GM18519 (cell line): ENCODE data around the gene TPCN1.
A peak's percentile ranks its signal among the peaks of the same experiment; 100 is the strongest.
"Not testable (repeated sequence)": the region's sequence is repeated elsewhere in the genome, so short reads cannot be mapped to it uniquely, and the experiment has no call there.

Experiments used
- ATAC-seq: cut with Tn5 transposase; IDR thresholded peaks from one replicate; pipeline ENCODE4 v1.9.1; 2021; ENCODE audit warnings: mild to moderate bottlenecking, moderate library complexity; ENCODE audit not compliant: unreplicated experiment, low FRiP score

Gene TPCN1

GRCh38 chr12:113196582-113196981, 24.7 kb upstream of the TPCN1 start:
- ATAC-seq, result no peak

GRCh38 chr12:113196990-113197389, 24.3 kb upstream of the TPCN1 start:
- ATAC-seq, result no peak

GRCh38 chr12:113197518-113198077, 23.7 kb upstream of the TPCN1 start:
- ATAC-seq, result no peak

GRCh38 chr12:113198296-113198695, 23.0 kb upstream of the TPCN1 start:
- ATAC-seq, result no peak

- ATAC-seq, result no peak
These were observed 21.1 kb upstream of the TPCN1 start for GRCh38 chr12:113200021-113200797.

GRCh38 chr12:113201187-113202177, 19.8 kb upstream of the TPCN1 start:
- no peak for ATAC-seq

- no peak for ATAC-seq
These were observed 18.8 kb upstream of the TPCN1 start for GRCh38 chr12:113202300-113203075.

- no peak for ATAC-seq
These were observed 17.2 kb upstream of the TPCN1 start for GRCh38 chr12:113203852-113204760.

- ATAC-seq, result no peak
These were observed 16.5 kb upstream of the TPCN1 start for GRCh38 chr12:113204804-113205203.

- not testable (repeated sequence) for ATAC-seq
These were observed 14.5 kb upstream of the TPCN1 start for GRCh38 chr12:113206802-113207201.

GRCh38 chr12:113207613-113208040, 13.6 kb upstream of the TPCN1 start:
- ATAC-seq, result peak; percentile 4

GRCh38 chr12:113208041-113208934, 13.0 kb upstream of the TPCN1 start:
- ATAC-seq, result peak; percentile 72

- ATAC-seq, result no peak
These were observed 10.1 kb upstream of the TPCN1 start for GRCh38 chr12:113211160-113211559.

- no peak for ATAC-seq
These were observed 6.3 kb upstream of the TPCN1 start for GRCh38 chr12:113214895-113215400.

- no peak for ATAC-seq
These were observed 5.2 kb upstream of the TPCN1 start for GRCh38 chr12:113216027-113216426.

- ATAC-seq, result no peak
These were observed 577 bp upstream of the TPCN1 start for GRCh38 chr12:113220593-113221180.

- ATAC-seq, result no peak
These were observed 899 bp downstream of the TPCN1 start for GRCh38 chr12:113221997-113222729.
